ENCODE measurements around the gene MAGIX.
"Not testable (repeated sequence)": the region's sequence is repeated elsewhere in the genome, so short reads cannot be mapped to it uniquely, and the experiment has no call there.

Gene MAGIX

GRCh38 chrX:49160908-49161307 is 1.6 kb upstream of the MAGIX start:
- no peak for DNase-seq (ENCODE audit: low spot score)

- no peak for DNase-seq (ENCODE audit: low spot score)
Observed at GRCh38 chrX:49161632-49162031, 926 bp upstream of the MAGIX start.

GRCh38 chrX:49163555-49164419 is 1.2 kb downstream of the MAGIX start:
- DNase-seq (ENCODE audit: low spot score), result peak; percentile 91

GRCh38 chrX:49164589-49165360 is 2.2 kb downstream of the MAGIX start:
- no peak for DNase-seq (ENCODE audit: low spot score)

- DNase-seq (ENCODE audit: low spot score), result peak; percentile 55
Observed at GRCh38 chrX:49165901-49166881, 3.6 kb downstream of the MAGIX start.

GRCh38 chrX:49166914-49167739 is 4.6 kb downstream of the MAGIX start:
- no peak for DNase-seq (ENCODE audit: low spot score)

- DNase-seq (ENCODE audit: low spot score), result no peak
Observed at GRCh38 chrX:49167740-49168108, 5.2 kb downstream of the MAGIX start.

- no peak for DNase-seq (ENCODE audit: low spot score)
Observed at GRCh38 chrX:49171752-49172279, 9.3 kb downstream of the MAGIX start, which contains the start of gene PLP2. PLP2 (plus strand) TSS chrX:49171898; CDS start chrX:49172001, 103 bp downstream.

GRCh38 chrX:49172280-49172780 is 9.8 kb downstream of the MAGIX start:
- no peak for DNase-seq (ENCODE audit: low spot score)

GRCh38 chrX:49173544-49173943 is 11.0 kb downstream of the MAGIX start:
- DNase-seq (ENCODE audit: low spot score), result not testable (repeated sequence)

GRCh38 chrX:49174723-49175122 is 12.2 kb downstream of the MAGIX start:
- no peak for DNase-seq (ENCODE audit: low spot score)

- no peak for DNase-seq (ENCODE audit: low spot score)
Observed at GRCh38 chrX:49175435-49176274, 13.1 kb downstream of the MAGIX start.

GRCh38 chrX:49176421-49177326 is 14.1 kb downstream of the MAGIX start:
- no peak for DNase-seq (ENCODE audit: low spot score)

GRCh38 chrX:49177338-49177833 is 14.8 kb downstream of the MAGIX start:
- no peak for DNase-seq (ENCODE audit: low spot score)

- DNase-seq (ENCODE audit: low spot score), result no peak
Observed at GRCh38 chrX:49177873-49178480, 15.4 kb downstream of the MAGIX start.

- no peak for DNase-seq (ENCODE audit: low spot score)
Observed at GRCh38 chrX:49178537-49178936, 16.0 kb downstream of the MAGIX start.

GRCh38 chrX:49179358-49179757 is 16.8 kb downstream of the MAGIX start:
- no peak for DNase-seq (ENCODE audit: low spot score)

All from globus pallidus (tissue), 1 donor.